Liver (tissue), 9 donors: ENCODE measurements around the gene ZNF839. TPM values are rescaled to one million over a fixed set of nuclear protein-coding genes. Genes with fewer than 3 reads are reported as not detected.

Experiments used
- DNase-seq: peaks from one replicate; pipeline ENCODE4 v3.0.0-alpha.2; 2017; ENCODE audit warnings: low spot score
- H3K27ac ChIP-seq, 2 donors: one replicate each; pipeline ENCODE4 v1.7.0; 2013; ENCODE audit warnings: inconsistent platforms in 2 of 2, low read length in 2 of 2, control low read depth in 1 of 2, low read depth in 1 of 2, mild to moderate bottlenecking in 1 of 2
- H3K27me3 ChIP-seq, 4 donors: one replicate each; pipeline versions ENCODE4 v1.6.1 to v1.7.0; 2013; ENCODE audit warnings: low read length in 3 of 4, inconsistent platforms in 1 of 4, mild to moderate bottlenecking in 1 of 4, moderate library complexity in 1 of 4; ENCODE audit not compliant: control insufficient read depth in 4 of 4, insufficient read depth in 4 of 4
- H3K36me3 ChIP-seq, 4 donors: one replicate each; pipeline versions ENCODE4 v1.6.1 to v1.7.0; 2013; ENCODE audit warnings: low read length in 3 of 4, mild to moderate bottlenecking in 3 of 4, low read depth in 1 of 4, moderate library complexity in 1 of 4; ENCODE audit not compliant: control insufficient read depth in 4 of 4, insufficient read depth in 3 of 4
- H3K4me1 ChIP-seq, 4 donors: one replicate each; pipeline versions ENCODE4 v1.6.1 to v1.7.0; 2013; ENCODE audit warnings: low read length in 3 of 4, mild to moderate bottlenecking in 3 of 4, moderate library complexity in 1 of 4; ENCODE audit not compliant: control insufficient read depth in 4 of 4, insufficient read depth in 4 of 4
- H3K4me3 ChIP-seq, 3 donors: one replicate each; pipeline versions ENCODE4 v1.6.1 to v1.7.0; 2013; ENCODE audit warnings: low read length in 3 of 3, control low read depth in 1 of 3, low read depth in 1 of 3, mild to moderate bottlenecking in 1 of 3
- H3K9ac ChIP-seq, 2 donors: one replicate each; pipeline ENCODE4 v1.7.0; 2013; ENCODE audit warnings: low read length in 2 of 2, mild to moderate bottlenecking in 2 of 2, moderate library complexity in 2 of 2, control low read depth in 1 of 2, low read depth in 1 of 2
- H3K9me3 ChIP-seq, 4 donors: one replicate each; pipeline versions ENCODE4 v1.6.1 to v1.7.0; 2013; ENCODE audit warnings: low read length in 3 of 4; ENCODE audit not compliant: control insufficient read depth in 4 of 4
- EGR1 ChIP-seq, 2 donors: IDR thresholded peaks; 2 replicates each; pipeline ENCODE4 v1.6.1; 2016 to 2018; ENCODE audit warnings: antibody characterized with exemption in 2 of 2, low read depth in 2 of 2
- FOXA2 ChIP-seq: IDR thresholded peaks from 2 replicates; pipeline ENCODE4 v1.6.1; 2016; ENCODE audit warnings: antibody characterized with exemption
- GABPA ChIP-seq, 2 donors: IDR thresholded peaks in 1 of 2; conservative IDR thresholded peaks in 1 of 2; 2 replicates each; pipeline ENCODE4 v1.6.1; 2016; ENCODE audit warnings: antibody characterized with exemption in 2 of 2, mild to moderate bottlenecking in 1 of 2, moderate library complexity in 1 of 2
- HNF4A ChIP-seq, 2 donors: conservative IDR thresholded peaks; 2 replicates each; pipeline ENCODE4 v1.6.1; 2016; ENCODE audit warnings: antibody characterized with exemption in 2 of 2, mild to moderate bottlenecking in 2 of 2
- HNF4G ChIP-seq: IDR thresholded peaks from 2 replicates; pipeline ENCODE4 v1.6.1; 2016; ENCODE audit warnings: antibody characterized with exemption
- NR2F2 ChIP-seq: IDR thresholded peaks from 2 replicates; pipeline ENCODE4 v1.6.1; 2016; ENCODE audit warnings: antibody characterized with exemption
- REST ChIP-seq: IDR thresholded peaks from 2 replicates; pipeline ENCODE4 v1.6.1; 2016; ENCODE audit warnings: antibody characterized with exemption, mild to moderate bottlenecking
- RXRA ChIP-seq, 2 donors: IDR thresholded peaks; 2 replicates each; pipeline ENCODE4 v1.6.1; 2017 to 2018; ENCODE audit warnings: antibody characterized with exemption in 2 of 2, mild to moderate bottlenecking in 1 of 2
- TAF1 ChIP-seq: conservative IDR thresholded peaks from 2 replicates; pipeline ENCODE4 v1.6.1; 2016; ENCODE audit warnings: antibody characterized with exemption, mild to moderate bottlenecking
- YY1 ChIP-seq: IDR thresholded peaks from 2 replicates; pipeline ENCODE4 v1.6.1; 2016; ENCODE audit warnings: antibody characterized with exemption, mild to moderate bottlenecking
- ZBTB33 ChIP-seq: IDR thresholded peaks from 2 replicates; pipeline ENCODE4 v1.6.1; 2016; ENCODE audit warnings: antibody characterized with exemption
- WGBS: extraction: QIAGEN DNeasy Blood & Tissue Kit; methylation state at CpG from one replicate; pipeline ENCODE4 v1.1.7; 2013; 5-methylcytosine and 5-hydroxymethylcytosine counted together
- polyA plus RNA-seq, 2 donors: library from polyadenylated mRNA; stranded (reverse) in 1 of 2; unstranded in 1 of 2; fragments of 200-250 nt in 1 of 2; fragments of >200 nt in 1 of 2; fragmentation: Nextera tagmentation in 1 of 2; extraction: Ambion mirVana in 1 of 2; gene quantifications; one replicate each; pipeline versions ENCODE4 v1.2.1 to v1.2.3, GENCODE V29; 2013 to 2015
- total RNA-seq, 2 donors: library from RNA; depleted of rRNA; stranded (reverse); fragments of >200 nt; gene quantifications; one replicate each; pipeline ENCODE4 v1.2.3, GENCODE V29; 2014
- TF ChIP-seq, protein P1 (sequence below): fragments of 150-350 bp; IDR thresholded peaks from 2 replicates; pipeline ENCODE4 v1.5.1; 2017; ENCODE audit warnings: improper control_type of control experiment, low read depth, low read length; ENCODE audit not compliant: missing input control
- donor health status: healthy.
- donor health status: healthy.
- donor health status: healthy.
- donor health status: healthy.
- donor health status: healthy.

The ZNF839 gene
- total and polyA plus RNA-seq, 4 donors, result 3.1 to 5.6 (median 4.3) TPM

GRCh38 chr14:102375119-102375518 lies 55.6 kb downstream of the ZNF839 start:
- Histone ChIP-seq H3K4me3 (no peak overlapping the region), H3K27ac (no peak overlapping the region), H3K9ac (no peak overlapping the region), H3K9me3 (no peaks in the 10 kb centered on the region), H3K36me3 (peaks cover 0 to 13% (median 4%) of the 10 kb centered on the region in 4 donors), H3K27me3 (no peaks in the 10 kb centered on the region), H3K4me1 (peaks cover 0 to 9% (median 0%) of the 10 kb centered on the region in 4 donors)
- TF ChIP-seq EGR1 (IDR thresholded peaks at IDR 0.05; ENCODE audit: low read depth in 2 of 2), result no peak
- TF ChIP-seq, protein P1, sequence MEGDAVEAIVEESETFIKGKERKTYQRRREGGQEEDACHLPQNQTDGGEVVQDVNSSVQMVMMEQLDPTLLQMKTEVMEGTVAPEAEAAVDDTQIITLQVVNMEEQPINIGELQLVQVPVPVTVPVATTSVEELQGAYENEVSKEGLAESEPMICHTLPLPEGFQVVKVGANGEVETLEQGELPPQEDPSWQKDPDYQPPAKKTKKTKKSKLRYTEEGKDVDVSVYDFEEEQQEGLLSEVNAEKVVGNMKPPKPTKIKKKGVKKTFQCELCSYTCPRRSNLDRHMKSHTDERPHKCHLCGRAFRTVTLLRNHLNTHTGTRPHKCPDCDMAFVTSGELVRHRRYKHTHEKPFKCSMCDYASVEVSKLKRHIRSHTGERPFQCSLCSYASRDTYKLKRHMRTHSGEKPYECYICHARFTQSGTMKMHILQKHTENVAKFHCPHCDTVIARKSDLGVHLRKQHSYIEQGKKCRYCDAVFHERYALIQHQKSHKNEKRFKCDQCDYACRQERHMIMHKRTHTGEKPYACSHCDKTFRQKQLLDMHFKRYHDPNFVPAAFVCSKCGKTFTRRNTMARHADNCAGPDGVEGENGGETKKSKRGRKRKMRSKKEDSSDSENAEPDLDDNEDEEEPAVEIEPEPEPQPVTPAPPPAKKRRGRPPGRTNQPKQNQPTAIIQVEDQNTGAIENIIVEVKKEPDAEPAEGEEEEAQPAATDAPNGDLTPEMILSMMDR, result no peak
- no peak for DNase-seq
- WGBS, result 96% methylated on average over 5 of the region's 5 CpGs

DNA sequence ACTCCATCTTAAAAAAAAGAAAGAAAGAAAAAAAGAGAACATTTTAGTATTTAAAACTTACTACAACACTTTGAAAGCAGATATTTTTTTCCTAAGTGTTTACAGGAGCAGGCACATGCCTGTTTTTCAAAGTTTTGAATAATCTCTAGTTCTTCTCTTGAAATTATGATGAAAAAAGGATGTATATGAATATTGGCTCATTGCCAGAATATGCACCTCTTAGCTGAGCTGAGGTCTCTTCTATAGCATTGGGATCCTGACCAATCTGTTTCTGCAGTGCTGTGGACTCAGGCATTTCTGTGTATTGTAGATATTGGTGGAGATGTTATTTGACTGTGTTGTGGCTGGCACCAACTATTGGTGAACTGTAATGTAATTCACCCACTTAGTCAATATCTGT lies 58.1 kb downstream of the ZNF839 start:
- no peak overlapping the region for H3K4me3 ChIP-seq
- TF ChIP-seq, protein P1, result no peak
- TF ChIP-seq FOXA2 (no peak), HNF4A (conservative IDR thresholded peaks at IDR 0.05) (no peak), NR2F2 (no peak), GABPA (IDR thresholded peaks at IDR 0.05 in 1 of 2, conservative IDR thresholded peaks at IDR 0.05 in 1 of 2) (no peak), REST (no peak), ZBTB33 (no peak), EGR1 (IDR thresholded peaks at IDR 0.05; ENCODE audit: low read depth in 2 of 2) (no peak), HNF4G (no peak), YY1 (no peak), TAF1 (no peak), RXRA (IDR thresholded peaks at IDR 0.05) (no peak)
- no peak overlapping the region for H3K9ac ChIP-seq
- no peak overlapping the region for H3K27ac ChIP-seq
- H3K4me1 ChIP-seq, result peaks cover 0 to 9% (median 0%) of the 10 kb centered on the region in 4 donors
- H3K36me3 ChIP-seq, result peaks cover 2 to 13% (median 4%) of the 10 kb centered on the region in 4 donors
- H3K27me3 ChIP-seq, result no peaks in the 10 kb centered on the region
- no peak for DNase-seq
- H3K9me3 ChIP-seq, result no peaks in the 10 kb centered on the region
